ENCODE measurements around the gene ABCA3. TPM values are rescaled to one million over a fixed set of nuclear protein-coding genes. Genes with fewer than 3 reads are reported as not detected.

Gene ABCA3
- total and polyA plus RNA-seq, 7 donors = 0.46 to 21.3 (median 4.9) TPM

GRCh38 chr16:2282262-2282661 lies 58.3 kb downstream of the ABCA3 start:
- intact Hi-C loops (cut with DNase I) = no loop called here
- TF ChIP-seq POLR2A (IDR thresholded peaks at IDR 0.05) = no peak
- TF ChIP-seq POLR2AphosphoS5 (IDR thresholded peaks at IDR 0.05) = no peak
- no peak for TF ChIP-seq EP300 (IDR thresholded peaks at IDR 0.05)
- H3K4me3 ChIP-seq = no peak overlapping the region
- H3K27ac ChIP-seq = no peak overlapping the region
- no peak for DNase-seq
- H3K36me3 ChIP-seq = peaks cover 0 to 54% (median 7%) of the 10 kb centered on the region in 4 donors
- WGBS, 2 donors = 43 to 71% methylated on average over 5 of the region's 5 CpGs
- no peaks in the 10 kb centered on the region for H3K27me3 ChIP-seq
- H3K9me3 ChIP-seq = no peaks in the 10 kb centered on the region
- no peaks in the 10 kb centered on the region for H3K4me1 ChIP-seq

GRCh38 chr16:2280981-2281542 lies 59.5 kb downstream of the ABCA3 start:
- intact Hi-C loops (cut with DNase I) = no loop called here
- Histone ChIP-seq H3K9me3 (no peaks in the 10 kb centered on the region), H3K4me1 (no peaks in the 10 kb centered on the region), H3K27me3 (no peaks in the 10 kb centered on the region), H3K36me3 (peaks cover 0 to 52% (median 7%) of the 10 kb centered on the region in 4 donors), H3K27ac (no peak overlapping the region), H3K4me3 (no peak overlapping the region)
- TF ChIP-seq POLR2AphosphoS5 (IDR thresholded peaks at IDR 0.05) = no peak
- no peak for TF ChIP-seq POLR2A (IDR thresholded peaks at IDR 0.05)
- TF ChIP-seq CTCF (IDR thresholded peaks at IDR 0.05) = no peak
- no peak for TF ChIP-seq EP300 (IDR thresholded peaks at IDR 0.05)
- no peak for DNase-seq
- WGBS, 2 donors = 79 to 83% methylated on average over 24 of the region's 24 CpGs

- H3K27me3 ChIP-seq = no peaks in the 10 kb centered on the region
- H3K9me3 ChIP-seq = no peaks in the 10 kb centered on the region
- H3K4me3 ChIP-seq = no peak overlapping the region
- TF ChIP-seq POLR2A (IDR thresholded peaks at IDR 0.05) = no peak
- TF ChIP-seq POLR2AphosphoS5 (IDR thresholded peaks at IDR 0.05) = no peak
- TF ChIP-seq CTCF (IDR thresholded peaks at IDR 0.05) = no peak
- TF ChIP-seq EP300 (IDR thresholded peaks at IDR 0.05) = no peak
- no peak overlapping the region for H3K27ac ChIP-seq
- intact Hi-C loops (cut with DNase I) = no loop called here
- no peaks in the 10 kb centered on the region for H3K4me1 ChIP-seq
- peaks cover 0 to 49% (median 7%) of the 10 kb centered on the region in 4 donors for H3K36me3 ChIP-seq
- no peak for DNase-seq
- WGBS, 2 donors = 91 to 92% methylated on average over 8 of the region's 8 CpGs
These were observed 60.1 kb downstream of the ABCA3 start for GRCh38 chr16:2280461-2280860.

- DNase-seq = no peak
- 86 to 89% methylated on average over 26 of the region's 26 CpGs for WGBS, 2 donors
- TF ChIP-seq POLR2AphosphoS5 (IDR thresholded peaks at IDR 0.05) (no peak), CTCF (IDR thresholded peaks at IDR 0.05) (no peak), POLR2A (IDR thresholded peaks at IDR 0.05) (no peak), EP300 (IDR thresholded peaks at IDR 0.05) (no peak)
- Histone ChIP-seq H3K27ac (no peak overlapping the region), H3K4me1 (no peaks in the 10 kb centered on the region), H3K36me3 (peaks cover 0 to 36% (median 4%) of the 10 kb centered on the region in 4 donors), H3K4me3 (no peak overlapping the region), H3K9me3 (no peaks in the 10 kb centered on the region), H3K27me3 (no peaks in the 10 kb centered on the region)
- intact Hi-C loops (cut with DNase I) = loop anchor here (10.0 kb wide), 1 partner anchor 226 kb away; no protein-coding TSS in a partner anchor
These were observed 61.4 kb downstream of the ABCA3 start for GRCh38 chr16:2278956-2279800.

GRCh38 chr16:2278272-2278608 lies 62.3 kb downstream of the ABCA3 start:
- no peak overlapping the region for H3K27ac ChIP-seq
- TF ChIP-seq POLR2AphosphoS5 (IDR thresholded peaks at IDR 0.05) (no peak), POLR2A (IDR thresholded peaks at IDR 0.05) (no peak), CTCF (IDR thresholded peaks at IDR 0.05) (no peak), EP300 (IDR thresholded peaks at IDR 0.05) (no peak)
- 65 to 81% methylated on average over 14 of the region's 14 CpGs for WGBS, 2 donors
- intact Hi-C loops (cut with DNase I) = loop anchor here (10.0 kb wide), 1 partner anchor 227 kb away; no protein-coding TSS in a partner anchor
- DNase-seq = no peak
- H3K36me3 ChIP-seq = peaks cover 0 to 27% (median 5%) of the 10 kb centered on the region in 4 donors
- no peaks in the 10 kb centered on the region for H3K27me3 ChIP-seq
- H3K4me3 ChIP-seq = no peak overlapping the region
- H3K9me3 ChIP-seq = no peaks in the 10 kb centered on the region
- H3K4me1 ChIP-seq = no peaks in the 10 kb centered on the region

Data from sigmoid colon (tissue), 7 donors.